BLaER1 treated with 17β-estradiol and CSF1 and Interleukin-3, amounts not matched to agents 10 nM and 100 nM (cell line): ENCODE measurements around the gene CLCF1.
A peak's percentile ranks its signal among the peaks of the same experiment; 100 is the strongest.

Source experiments
- H3K27ac ChIP-seq, 11 experiments: shearing (Covaris generic); formaldehyde crosslinking; 2 replicates each; pipeline ENCODE4 v1.8.1; 2022
- H3K27me3 ChIP-seq, 11 experiments: shearing (Covaris generic); formaldehyde crosslinking; 2 replicates each; pipeline ENCODE4 v1.8.1; 2022
- H3K36me3 ChIP-seq, 11 experiments: shearing (Covaris generic); formaldehyde crosslinking; 2 replicates each; pipeline ENCODE4 v1.8.1; 2022
- H3K4me1 ChIP-seq, 10 experiments: shearing (Covaris generic); formaldehyde crosslinking; 2 replicates each; pipeline ENCODE4 v1.8.1; 2022
- H3K4me2 ChIP-seq, 11 experiments: shearing (Covaris generic); formaldehyde crosslinking; 2 replicates each; pipeline ENCODE4 v1.8.1; 2022
- H3K4me3 ChIP-seq, 10 experiments: shearing (Covaris generic); formaldehyde crosslinking; 2 replicates each; pipeline ENCODE4 v1.8.1; 2022
- H3K9ac ChIP-seq, 11 experiments: shearing (Covaris generic); formaldehyde crosslinking; 2 replicates each; pipeline ENCODE4 v1.8.1; 2022
- H3K9me3 ChIP-seq, 11 experiments: shearing (Covaris generic); formaldehyde crosslinking; replicated peaks in 1 of 11; 2 replicates each; pipeline ENCODE4 v1.8.1; 2022
- H4K20me1 ChIP-seq, 11 experiments: shearing (Covaris generic); formaldehyde crosslinking; 2 replicates each; pipeline ENCODE4 v1.8.1; 2022
- Cebpa-rat ChIP-seq, 11 experiments: shearing (Covaris generic); IDR thresholded peaks; 2 replicates each; pipeline ENCODE4 v1.8.1; 2022

Gene CLCF1

DNA sequence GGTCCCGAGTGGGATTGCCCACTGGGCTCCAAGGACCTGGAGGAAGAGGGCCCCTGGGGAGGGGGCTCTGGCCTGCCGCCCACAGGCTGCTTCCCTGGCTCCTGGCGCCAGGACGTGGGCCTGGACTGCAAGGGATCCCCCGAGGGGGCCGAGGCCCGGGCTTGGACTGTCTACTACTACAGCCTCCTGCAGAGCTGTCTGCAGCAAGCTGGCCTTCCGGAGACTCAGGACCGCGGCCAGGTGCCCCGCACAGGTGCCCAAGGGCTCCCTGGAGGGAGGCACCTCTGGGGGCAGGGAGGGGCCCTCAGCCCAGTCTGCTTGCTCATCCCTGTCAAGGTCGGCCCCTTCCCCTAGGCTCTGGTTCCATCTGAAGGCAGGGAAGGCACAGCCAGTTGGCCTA lies 44.0 kb upstream of the CLCF1 start:
- peak overlapping the region in 3 of 10 experiments; percentile 3 to 26 (median 17); a peak in 1 of 20 replicates for H3K4me3 ChIP-seq
- peak overlapping the region; percentile 77 to 100 (median 99) for H3K4me2 ChIP-seq
- TF ChIP-seq Cebpa-rat (IDR thresholded peaks at IDR 0.05) = no peak
- H4K20me1 ChIP-seq = peaks cover 0 to 41% (median 0%) of the 10 kb centered on the region in 11 experiments; a peak in 10 of 22 replicates
- peaks cover 67 to 89% (median 81%) of the 10 kb centered on the region in 10 experiments for H3K4me1 ChIP-seq
- peak overlapping the region in 6 of 11 experiments; percentile 25 to 59 (median 44); a peak in 7 of 22 replicates for H3K27ac ChIP-seq
- no peaks in the 10 kb centered on the region for H3K9me3 ChIP-seq
- H3K36me3 ChIP-seq = no peaks in the 10 kb centered on the region
- H3K9ac ChIP-seq = peak overlapping the region in 5 of 11 experiments; percentile 17 to 92 (median 66); a peak in 6 of 22 replicates
- peaks cover 16 to 43% (median 31%) of the 10 kb centered on the region in 11 experiments for H3K27me3 ChIP-seq

DNA sequence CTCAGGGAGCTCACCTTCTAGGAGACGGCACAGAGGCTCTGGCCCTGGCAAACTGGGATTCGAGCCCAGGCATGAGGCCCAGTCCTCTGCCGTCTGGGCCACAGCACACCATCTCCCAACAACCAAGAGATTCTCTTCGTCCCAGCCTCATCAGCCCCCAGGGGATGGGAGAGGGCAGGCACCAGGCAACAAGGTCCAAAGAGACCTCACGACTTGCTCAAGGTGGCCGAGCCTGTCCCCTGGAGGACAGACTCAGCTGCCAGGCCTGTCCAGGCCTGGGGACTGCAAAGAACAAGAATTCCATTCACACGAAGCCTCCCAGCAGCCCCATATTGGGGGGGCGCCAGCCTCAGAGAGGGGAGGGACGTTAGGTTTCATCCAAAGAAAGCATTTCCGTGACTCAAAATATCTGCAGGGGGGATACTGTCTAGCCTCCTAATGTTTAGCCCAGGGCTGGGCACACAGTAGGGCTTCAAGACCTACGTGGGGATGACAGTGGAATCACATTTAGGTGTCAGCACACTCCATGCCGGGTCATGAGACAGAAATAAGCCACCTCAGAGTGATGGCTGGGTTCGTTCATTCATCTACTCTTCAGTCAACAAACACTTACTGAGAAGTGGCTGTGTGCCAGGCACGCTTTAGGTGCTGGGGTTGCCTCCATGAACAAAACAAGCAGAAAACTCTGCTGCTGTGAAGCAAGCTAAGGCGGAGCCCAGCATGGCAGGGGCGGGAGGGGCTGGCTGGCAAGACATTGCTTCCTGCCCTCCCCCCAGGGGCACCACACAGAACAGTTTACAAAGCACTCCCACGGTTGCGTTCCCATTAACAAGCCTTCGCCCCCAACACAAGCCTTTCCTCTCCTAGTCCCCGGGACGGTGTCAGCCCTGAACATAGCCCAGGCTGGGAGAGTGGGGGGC lies 43.3 kb upstream of the CLCF1 start:
- peak in 2 of 11 experiments; percentile 37 to 80; a peak in 3 of 22 replicates for TF ChIP-seq Cebpa-rat (IDR thresholded peaks at IDR 0.05)
- Histone ChIP-seq H3K36me3 (no peaks in the 10 kb centered on the region), H3K9me3 (no peaks in the 10 kb centered on the region), H3K4me2 (peak overlapping the region; percentile 77 to 100 (median 99)), H3K4me3 (peak overlapping the region in 3 of 10 experiments; percentile 3 to 26 (median 17); a peak in 1 of 20 replicates), H4K20me1 (peaks cover 0 to 44% (median 0%) of the 10 kb centered on the region in 11 experiments; a peak in 10 of 22 replicates), H3K4me1 (peaks cover 69 to 97% (median 88%) of the 10 kb centered on the region in 10 experiments), H3K27me3 (peaks cover 16 to 46% (median 31%) of the 10 kb centered on the region in 11 experiments), H3K27ac (peak overlapping the region in 6 of 11 experiments; percentile 25 to 59 (median 44); a peak in 7 of 22 replicates), H3K9ac (peak overlapping the region in 7 of 11 experiments; percentile 15 to 92 (median 28); a peak in 10 of 22 replicates)

GRCh38 chr11:67415501-67416304 lies 42.3 kb upstream of the CLCF1 start, which contains the start of gene CARNS1:
CARNS1 (plus strand) TSS chr11:67415678; CDS start chr11:67416200, 522 bp downstream.
- peaks cover 16 to 51% (median 31%) of the 10 kb centered on the region in 11 experiments for H3K27me3 ChIP-seq
- H3K9me3 ChIP-seq = no peaks in the 10 kb centered on the region
- peak within 1 kb of the TSS in 1 of 11 experiments; percentile 59; a peak in 3 of 22 replicates for H3K27ac ChIP-seq
- peak within 1 kb of the TSS in 3 of 10 experiments; percentile 12 to 23 (median 18); a peak in 4 of 20 replicates for H3K4me3 ChIP-seq
- H3K4me2 ChIP-seq = peak within 1 kb of the TSS; percentile 77 to 100 (median 99)
- no peaks in the 10 kb centered on the region for H3K36me3 ChIP-seq
- H3K4me1 ChIP-seq = peaks cover 66 to 100% (median 94%) of the 10 kb centered on the region in 10 experiments
- TF ChIP-seq Cebpa-rat (IDR thresholded peaks at IDR 0.05) = no peak
- peaks cover 0 to 54% (median 0%) of the 10 kb centered on the region in 11 experiments; a peak in 10 of 22 replicates for H4K20me1 ChIP-seq
- H3K9ac ChIP-seq = peak within 1 kb of the TSS in 7 of 11 experiments; percentile 15 to 90 (median 28); a peak in 9 of 22 replicates

DNA sequence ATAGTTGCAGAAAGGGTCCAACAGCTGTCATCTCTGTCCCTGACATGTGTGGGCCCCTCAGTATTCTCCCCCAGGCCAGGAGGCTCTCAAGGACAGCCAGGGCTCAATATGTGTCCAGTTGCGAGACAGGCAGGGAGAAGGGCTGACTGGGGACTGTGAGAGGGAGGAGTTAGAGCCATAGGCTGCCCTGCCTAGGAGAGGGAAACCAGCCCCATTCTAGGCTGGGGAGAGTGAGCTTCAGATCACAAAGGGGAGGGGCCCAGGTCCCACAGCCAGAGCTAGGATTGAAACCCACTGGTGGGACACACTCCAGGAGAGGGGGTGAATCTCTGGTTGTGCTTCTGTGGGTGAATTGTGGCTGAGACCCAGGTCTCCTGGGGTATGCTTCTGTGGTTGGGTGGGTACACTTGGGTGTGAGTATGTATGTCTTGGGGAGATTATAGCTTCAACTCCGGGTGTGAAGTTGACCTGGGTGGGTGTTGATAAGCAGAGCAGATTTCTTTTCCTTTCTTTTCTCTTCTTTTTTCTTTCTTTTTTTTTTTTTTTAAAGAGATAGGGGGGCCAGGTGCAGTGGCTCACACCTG lies 40.0 kb upstream of the CLCF1 start:
- Histone ChIP-seq H3K9ac (peak overlapping the region in 3 of 11 experiments; percentile 10 to 29 (median 12); a peak in 4 of 22 replicates), H3K4me1 (peaks cover 63 to 100% (median 94%) of the 10 kb centered on the region in 10 experiments)

GRCh38 chr11:67412495-67413179 lies 39.2 kb upstream of the CLCF1 start:
- H3K36me3 ChIP-seq = no peaks in the 10 kb centered on the region
- peaks cover 63 to 100% (median 94%) of the 10 kb centered on the region in 10 experiments for H3K4me1 ChIP-seq
- no peak for TF ChIP-seq Cebpa-rat (IDR thresholded peaks at IDR 0.05)
- H3K27me3 ChIP-seq = peaks cover 16 to 39% (median 31%) of the 10 kb centered on the region in 11 experiments
- no peak overlapping the region for H3K4me3 ChIP-seq
- no peak overlapping the region for H3K27ac ChIP-seq
- peak overlapping the region in 2 of 11 experiments; percentile 12 to 29; a peak in 3 of 22 replicates for H3K9ac ChIP-seq
- H3K4me2 ChIP-seq = peak overlapping the region; percentile 28 to 100 (median 97); a peak in 21 of 22 replicates
- H4K20me1 ChIP-seq = peaks cover 0 to 60% (median 0%) of the 10 kb centered on the region in 11 experiments; a peak in 8 of 22 replicates
- H3K9me3 ChIP-seq = no peaks in the 10 kb centered on the region

More for the DNA sequence above, 40.0 kb upstream of the CLCF1 start:
- Histone ChIP-seq H3K4me3 (no peak overlapping the region), H3K4me2 (peak overlapping the region; percentile 28 to 100 (median 97); a peak in 20 of 22 replicates), H3K36me3 (no peaks in the 10 kb centered on the region), H3K27me3 (peaks cover 16 to 46% (median 31%) of the 10 kb centered on the region in 11 experiments), H3K9me3 (no peaks in the 10 kb centered on the region), H4K20me1 (peaks cover 0 to 63% (median 0%) of the 10 kb centered on the region in 11 experiments; a peak in 9 of 22 replicates), H3K27ac (no peak overlapping the region)
- TF ChIP-seq Cebpa-rat (IDR thresholded peaks at IDR 0.05) = no peak

DNA sequence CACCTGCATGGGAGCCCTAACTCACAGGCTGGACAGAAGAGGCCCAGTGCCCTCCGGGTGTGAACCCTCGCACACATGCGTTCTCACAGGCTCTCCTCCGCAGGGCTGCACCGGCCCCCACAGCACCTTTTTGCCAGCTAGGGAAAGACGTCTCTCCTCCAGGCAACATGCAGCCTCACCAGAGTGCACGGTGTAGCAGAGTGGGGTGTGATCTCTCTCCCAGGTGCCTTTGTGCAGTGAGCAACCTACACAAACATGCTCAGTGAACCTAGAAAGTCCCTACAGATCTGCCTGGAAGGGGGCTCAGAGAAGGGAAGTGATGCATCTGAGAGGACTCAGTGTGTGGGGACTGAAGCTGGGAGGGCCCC lies 38.4 kb upstream of the CLCF1 start:
- H3K4me1 ChIP-seq = peaks cover 63 to 100% (median 94%) of the 10 kb centered on the region in 10 experiments
- no peak overlapping the region for H3K27ac ChIP-seq
- H3K36me3 ChIP-seq = no peaks in the 10 kb centered on the region
- H3K9ac ChIP-seq = peak overlapping the region in 1 of 11 experiments; percentile 29; a peak in 1 of 22 replicates
- peaks cover 0 to 60% (median 0%) of the 10 kb centered on the region in 11 experiments; a peak in 9 of 22 replicates for H4K20me1 ChIP-seq
- peak overlapping the region in 9 of 11 experiments; percentile 37 to 100 (median 98); a peak in 18 of 22 replicates for H3K4me2 ChIP-seq
- H3K9me3 ChIP-seq = no peaks in the 10 kb centered on the region
- TF ChIP-seq Cebpa-rat (IDR thresholded peaks at IDR 0.05) = no peak
- H3K4me3 ChIP-seq = no peak overlapping the region
- H3K27me3 ChIP-seq = peaks cover 16 to 34% (median 31%) of the 10 kb centered on the region in 11 experiments
